Astrocyte of the spinal cord (primary cell): ENCODE data around the gene GLI1.

Source experiments
- DNase-seq: peaks from one replicate; pipeline ENCODE4 v3.0.0; 2011; ENCODE audit warnings: low read depth, low spot score
- H3K4me3 ChIP-seq: 2 replicates; pipeline ENCODE4 v1.5.1; 2011; ENCODE audit warnings: low read depth, mild to moderate bottlenecking, low read length, moderate library complexity
- CTCF ChIP-seq: IDR thresholded peaks from 2 replicates; pipeline ENCODE4 v1.5.1; 2012; ENCODE audit warnings: low read depth, mild to moderate bottlenecking, low read length, inconsistent platforms
- in situ Hi-C: cut with HindIII; loops from 2 replicates; pipeline ENCODE4 v1.10.0; 2017; ENCODE audit warnings: low sequenced_read_pairs

The GLI1 gene

GRCh38 chr12:57479043-57479375 lies 19.4 kb downstream of the GLI1 start:
- in situ Hi-C loops: no loop called here
- no peak for TF ChIP-seq CTCF
- DNase-seq: no peak
- no peak overlapping the region for H3K4me3 ChIP-seq

- H3K4me3 ChIP-seq: no peak within 1 kb of the TSS
- TF ChIP-seq CTCF: no peak
- no peak for DNase-seq
- in situ Hi-C loops: no loop called here
Measured at GRCh38 chr12:57479376-57480115, 20.0 kb downstream of the GLI1 start, which contains the start of gene ARHGAP9. TSS of gene ARHGAP9 (minus strand) at chr12:57479866. CDS start at chr12:57479406, 460 bp downstream.

GRCh38 chr12:57481671-57482070 lies 22.1 kb downstream of the GLI1 start:
- in situ Hi-C loops: no loop called here

GRCh38 chr12:57483466-57483865 lies 23.9 kb downstream of the GLI1 start:
- DNase-seq: peak; percentile 56
- in situ Hi-C loops: no loop called here
- no peak for TF ChIP-seq CTCF
- no peak overlapping the region for H3K4me3 ChIP-seq

More at GRCh38 chr12:57481671-57482070, 22.1 kb downstream of the GLI1 start:
- no peak for TF ChIP-seq CTCF
- no peak overlapping the region for H3K4me3 ChIP-seq
- no peak for DNase-seq

GRCh38 chr12:57485695-57486094 lies 26.1 kb downstream of the GLI1 start:
- in situ Hi-C loops: no loop called here
- H3K4me3 ChIP-seq: no peak overlapping the region
- TF ChIP-seq CTCF: no peak
- no peak for DNase-seq

GRCh38 chr12:57487055-57487596 lies 27.5 kb downstream of the GLI1 start:
- no peak for DNase-seq
- peak overlapping the region; percentile 100 for H3K4me3 ChIP-seq
- in situ Hi-C loops: no loop called here
- TF ChIP-seq CTCF: no peak
